K562 (cell line): ENCODE data around the gene YLPM1. TPM values are rescaled to one million over a fixed set of nuclear protein-coding genes. Genes with fewer than 3 reads are reported as not detected.

Experiments
- CBX8 ChIP-seq: fragments of 200-600 bp; sonication (generic); IDR thresholded peaks from 2 replicates; pipeline ENCODE4 v1.6.1; 2012; ENCODE audit warnings: borderline replicate concordance, mixed run types, low read depth, mild to moderate bottlenecking, moderate library complexity, mixed read lengths, low read length, control low read depth, inconsistent platforms; ENCODE audit not compliant: poor library complexity, severe bottlenecking; ENCODE audit errors: extremely low read depth
- CREBBP ChIP-seq: IDR thresholded peaks from one replicate; pipeline ENCODE4 v1.6.1; 2012; ENCODE audit warnings: low read depth, mild to moderate bottlenecking, control low read depth, inconsistent platforms, low read length
- KAT8 ChIP-seq: fragments of 450-650 bp; IDR thresholded peaks from 2 replicates; pipeline ENCODE4 v1.6.1; 2016; ENCODE audit warnings: low read depth, mild to moderate bottlenecking
- NFYB ChIP-seq: IDR thresholded peaks from 2 replicates; pipeline ENCODE4 v1.6.1; 2011; ENCODE audit warnings: mild to moderate bottlenecking, moderate library complexity; ENCODE audit not compliant: insufficient read length; ENCODE audit errors: extremely low read depth
- SREBF1 ChIP-seq: fragments of 150-350 bp; IDR thresholded peaks from 2 replicates; pipeline ENCODE4 v1.6.1; 2014; ENCODE audit warnings: antibody characterized with exemption, low read depth, low read length, borderline replicate concordance
- SRSF9 ChIP-seq: fragments of 200-400 bp; formaldehyde crosslinking; IDR thresholded peaks from 2 replicates; pipeline ENCODE4 v1.6.1; 2017; ENCODE audit warnings: low read depth, low read length, borderline replicate concordance
- TAF7 ChIP-seq: fragments of 450-650 bp; IDR thresholded peaks from 2 replicates; pipeline ENCODE4 v1.6.1; 2016; ENCODE audit warnings: missing genetic modification characterization, missing compliant biosample characterization
- YBX1 ChIP-seq: fragments of 450-650 bp; IDR thresholded peaks from 2 replicates; pipeline ENCODE4 v1.7.1; 2016; ENCODE audit warnings: mild to moderate bottlenecking
- ZNF212 ChIP-seq: fragments of 450-650 bp; formaldehyde crosslinking; IDR thresholded peaks from 2 replicates; pipeline ENCODE4 v1.4.0; 2020; ENCODE audit warnings: mild to moderate bottlenecking
- ZNF436 ChIP-seq: fragments of 250-450, 450-650 bp; sonication (Bioruptor Pico); formaldehyde crosslinking; IDR thresholded peaks from 2 replicates; pipeline ENCODE4 v1.7.0; 2020; ENCODE audit warnings: mild to moderate bottlenecking
- polyA plus RNA-seq, 8 experiments: library from polyadenylated mRNA; depleted of rRNA in 4 of 8; stranded (reverse) in 5 of 8; unstranded in 3 of 8; fragments of >200 nt; fragmentation: Nextera tagmentation in 2 of 8; fragmentation: Illumina TruSeq in 1 of 8; extraction: Ambion mirVana in 2 of 8; extraction: Trizol in 1 of 8; gene quantifications; 2 replicates each; pipeline versions ENCODE4 v1.2.1 to v1.2.3, GENCODE V29; 2011 to 2014; ENCODE audit warnings: inconsistent platforms in 1 of 8, missing spikeins in 1 of 8
- total RNA-seq, 7 experiments: library from RNA; depleted of rRNA in 6 of 7; stranded (reverse); fragments of >200 nt in 6 of 7; fragmentation: Illumina TruSeq in 2 of 7; extraction: Trizol in 2 of 7; gene quantifications; 2 replicates each; pipeline versions ENCODE4 v1.2.1 to v1.2.3, GENCODE V29; 2011 to 2021; ENCODE audit warnings: low replicate concordance in 1 of 7
- TF ChIP-seq, protein P1 (sequence below): fragments of 250-450 bp; sonication (Bioruptor Pico); IDR thresholded peaks from 2 replicates; pipeline ENCODE4 v1.4.0; 2020; ENCODE audit warnings: mild to moderate bottlenecking, moderate library complexity
- TF ChIP-seq, protein P2 (sequence below): fragments of 450-650 bp; formaldehyde crosslinking; IDR thresholded peaks from 2 replicates; pipeline ENCODE4 v1.4.0; 2020; ENCODE audit warnings: mild to moderate bottlenecking, moderate library complexity
- TF ChIP-seq, protein P3 (sequence below): fragments of 250-450 bp; sonication (Bioruptor Pico); IDR thresholded peaks from 2 replicates; pipeline ENCODE4 v1.8.0; 2022; ENCODE audit warnings: inconsistent platforms
- TF ChIP-seq, protein P4 (sequence below): fragments of 250-450 bp; sonication (Bioruptor Pico); IDR thresholded peaks from 2 replicates; pipeline ENCODE4 v1.4.0; 2020
- TF ChIP-seq, protein P5 (sequence below): fragments of 450-650 bp; formaldehyde crosslinking; IDR thresholded peaks from 2 replicates; pipeline ENCODE4 v1.4.0; 2022; ENCODE audit warnings: mild to moderate bottlenecking, moderate library complexity

The YLPM1 gene
- total and polyA plus RNA-seq, 9 of the 15 experiments (the other 6 are each of a cell fraction or from before 2014, with no cell fraction given), result 7.2 to 32.7 (median 14.6) TPM

DNA sequence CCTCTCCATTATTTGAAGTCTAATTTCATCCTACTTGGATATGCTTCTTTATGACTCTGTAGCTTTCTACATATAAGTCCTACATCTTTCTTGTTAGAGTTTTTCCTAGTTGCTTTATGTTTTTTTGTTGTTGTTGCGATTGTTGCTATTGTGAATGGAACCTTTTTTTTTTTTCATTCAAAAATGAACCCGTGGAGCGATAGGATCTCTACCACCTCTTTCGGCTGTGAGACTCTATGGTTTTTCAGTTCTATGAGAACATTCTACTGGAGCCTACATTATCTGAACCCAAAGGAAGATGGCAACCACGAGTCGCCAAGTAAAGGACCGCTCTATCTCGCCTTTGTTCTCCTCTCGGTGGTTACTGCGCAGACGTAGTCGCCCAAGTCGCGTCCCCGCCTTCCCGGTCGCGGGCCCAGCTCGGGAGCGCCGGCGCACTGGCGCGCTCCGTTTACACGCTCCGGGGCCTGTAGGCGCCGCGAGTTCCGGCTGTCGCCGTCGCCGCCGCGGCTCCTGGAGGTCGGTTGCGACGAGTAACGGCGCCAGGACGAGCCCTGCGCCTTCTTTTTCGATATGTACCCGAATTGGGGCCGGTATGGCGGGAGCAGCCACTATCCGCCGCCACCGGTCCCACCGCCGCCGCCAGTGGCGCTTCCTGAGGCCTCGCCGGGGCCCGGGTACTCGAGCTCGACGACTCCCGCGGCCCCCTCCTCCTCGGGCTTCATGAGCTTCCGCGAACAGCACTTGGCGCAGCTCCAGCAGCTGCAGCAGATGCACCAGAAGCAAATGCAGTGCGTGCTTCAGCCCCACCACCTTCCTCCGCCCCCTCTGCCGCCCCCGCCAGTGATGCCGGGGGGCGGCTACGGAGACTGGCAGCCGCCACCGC is at the start of gene YLPM1 (continued):
- TF ChIP-seq, protein P1, sequence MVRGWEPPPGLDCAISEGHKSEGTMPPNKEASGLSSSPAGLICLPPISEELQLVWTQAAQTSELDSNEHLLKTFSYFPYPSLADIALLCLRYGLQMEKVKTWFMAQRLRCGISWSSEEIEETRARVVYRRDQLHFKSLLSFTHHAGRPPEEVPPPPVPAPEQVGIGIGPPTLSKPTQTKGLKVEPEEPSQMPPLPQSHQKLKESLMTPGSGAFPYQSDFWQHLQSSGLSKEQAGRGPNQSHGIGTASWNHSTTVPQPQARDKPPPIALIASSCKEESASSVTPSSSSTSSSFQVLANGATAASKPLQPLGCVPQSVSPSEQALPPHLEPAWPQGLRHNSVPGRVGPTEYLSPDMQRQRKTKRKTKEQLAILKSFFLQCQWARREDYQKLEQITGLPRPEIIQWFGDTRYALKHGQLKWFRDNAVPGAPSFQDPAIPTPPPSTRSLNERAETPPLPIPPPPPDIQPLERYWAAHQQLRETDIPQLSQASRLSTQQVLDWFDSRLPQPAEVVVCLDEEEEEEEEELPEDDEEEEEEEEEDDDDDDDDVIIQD (CRISPR knock-in tag), result no peak
- TF ChIP-seq TAF7 (tag), result no peak
- no peak for TF ChIP-seq YBX1
- TF ChIP-seq, protein P2, sequence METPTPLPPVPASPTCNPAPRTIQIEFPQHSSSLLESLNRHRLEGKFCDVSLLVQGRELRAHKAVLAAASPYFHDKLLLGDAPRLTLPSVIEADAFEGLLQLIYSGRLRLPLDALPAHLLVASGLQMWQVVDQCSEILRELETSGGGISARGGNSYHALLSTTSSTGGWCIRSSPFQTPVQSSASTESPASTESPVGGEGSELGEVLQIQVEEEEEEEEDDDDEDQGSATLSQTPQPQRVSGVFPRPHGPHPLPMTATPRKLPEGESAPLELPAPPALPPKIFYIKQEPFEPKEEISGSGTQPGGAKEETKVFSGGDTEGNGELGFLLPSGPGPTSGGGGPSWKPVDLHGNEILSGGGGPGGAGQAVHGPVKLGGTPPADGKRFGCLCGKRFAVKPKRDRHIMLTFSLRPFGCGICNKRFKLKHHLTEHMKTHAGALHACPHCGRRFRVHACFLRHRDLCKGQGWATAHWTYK (CRISPR knock-in tag), result no peak
- TF ChIP-seq, protein P3, sequence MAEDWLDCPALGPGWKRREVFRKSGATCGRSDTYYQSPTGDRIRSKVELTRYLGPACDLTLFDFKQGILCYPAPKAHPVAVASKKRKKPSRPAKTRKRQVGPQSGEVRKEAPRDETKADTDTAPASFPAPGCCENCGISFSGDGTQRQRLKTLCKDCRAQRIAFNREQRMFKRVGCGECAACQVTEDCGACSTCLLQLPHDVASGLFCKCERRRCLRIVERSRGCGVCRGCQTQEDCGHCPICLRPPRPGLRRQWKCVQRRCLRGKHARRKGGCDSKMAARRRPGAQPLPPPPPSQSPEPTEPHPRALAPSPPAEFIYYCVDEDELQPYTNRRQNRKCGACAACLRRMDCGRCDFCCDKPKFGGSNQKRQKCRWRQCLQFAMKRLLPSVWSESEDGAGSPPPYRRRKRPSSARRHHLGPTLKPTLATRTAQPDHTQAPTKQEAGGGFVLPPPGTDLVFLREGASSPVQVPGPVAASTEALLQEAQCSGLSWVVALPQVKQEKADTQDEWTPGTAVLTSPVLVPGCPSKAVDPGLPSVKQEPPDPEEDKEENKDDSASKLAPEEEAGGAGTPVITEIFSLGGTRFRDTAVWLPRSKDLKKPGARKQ (CRISPR knock-in tag), result no peak
- TF ChIP-seq, protein P4, sequence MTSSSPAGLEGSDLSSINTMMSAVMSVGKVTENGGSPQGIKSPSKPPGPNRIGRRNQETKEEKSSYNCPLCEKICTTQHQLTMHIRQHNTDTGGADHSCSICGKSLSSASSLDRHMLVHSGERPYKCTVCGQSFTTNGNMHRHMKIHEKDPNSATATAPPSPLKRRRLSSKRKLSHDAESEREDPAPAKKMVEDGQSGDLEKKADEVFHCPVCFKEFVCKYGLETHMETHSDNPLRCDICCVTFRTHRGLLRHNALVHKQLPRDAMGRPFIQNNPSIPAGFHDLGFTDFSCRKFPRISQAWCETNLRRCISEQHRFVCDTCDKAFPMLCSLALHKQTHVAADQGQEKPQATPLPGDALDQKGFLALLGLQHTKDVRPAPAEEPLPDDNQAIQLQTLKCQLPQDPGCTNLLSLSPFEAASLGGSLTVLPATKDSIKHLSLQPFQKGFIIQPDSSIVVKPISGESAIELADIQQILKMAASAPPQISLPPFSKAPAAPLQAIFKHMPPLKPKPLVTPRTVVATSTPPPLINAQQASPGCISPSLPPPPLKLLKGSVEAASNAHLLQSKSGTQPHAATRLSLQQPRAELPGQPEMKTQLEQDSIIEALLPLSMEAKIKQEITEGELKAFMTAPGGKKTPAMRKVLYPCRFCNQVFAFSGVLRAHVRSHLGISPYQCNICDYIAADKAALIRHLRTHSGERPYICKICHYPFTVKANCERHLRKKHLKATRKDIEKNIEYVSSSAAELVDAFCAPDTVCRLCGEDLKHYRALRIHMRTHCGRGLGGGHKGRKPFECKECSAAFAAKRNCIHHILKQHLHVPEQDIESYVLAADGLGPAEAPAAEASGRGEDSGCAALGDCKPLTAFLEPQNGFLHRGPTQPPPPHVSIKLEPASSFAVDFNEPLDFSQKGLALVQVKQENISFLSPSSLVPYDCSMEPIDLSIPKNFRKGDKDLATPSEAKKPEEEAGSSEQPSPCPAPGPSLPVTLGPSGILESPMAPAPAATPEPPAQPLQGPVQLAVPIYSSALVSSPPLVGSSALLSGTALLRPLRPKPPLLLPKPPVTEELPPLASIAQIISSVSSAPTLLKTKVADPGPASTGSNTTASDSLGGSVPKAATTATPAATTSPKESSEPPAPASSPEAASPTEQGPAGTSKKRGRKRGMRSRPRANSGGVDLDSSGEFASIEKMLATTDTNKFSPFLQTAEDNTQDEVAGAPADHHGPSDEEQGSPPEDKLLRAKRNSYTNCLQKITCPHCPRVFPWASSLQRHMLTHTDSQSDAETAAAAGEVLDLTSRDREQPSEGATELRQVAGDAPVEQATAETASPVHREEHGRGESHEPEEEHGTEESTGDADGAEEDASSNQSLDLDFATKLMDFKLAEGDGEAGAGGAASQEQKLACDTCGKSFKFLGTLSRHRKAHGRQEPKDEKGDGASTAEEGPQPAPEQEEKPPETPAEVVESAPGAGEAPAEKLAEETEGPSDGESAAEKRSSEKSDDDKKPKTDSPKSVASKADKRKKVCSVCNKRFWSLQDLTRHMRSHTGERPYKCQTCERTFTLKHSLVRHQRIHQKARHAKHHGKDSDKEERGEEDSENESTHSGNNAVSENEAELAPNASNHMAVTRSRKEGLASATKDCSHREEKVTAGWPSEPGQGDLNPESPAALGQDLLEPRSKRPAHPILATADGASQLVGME (CRISPR knock-in tag), result no peak
- no peak for TF ChIP-seq CBX8
- no peak for TF ChIP-seq SREBF1
- TF ChIP-seq CREBBP, result no peak
- TF ChIP-seq SRSF9, result no peak
- TF ChIP-seq ZNF436 (CRISPR knock-in tag), result no peak
- no peak for TF ChIP-seq ZNF212 (CRISPR knock-in tag)
- TF ChIP-seq KAT8, result no peak
- TF ChIP-seq NFYB, result no peak
- TF ChIP-seq, protein P5, sequence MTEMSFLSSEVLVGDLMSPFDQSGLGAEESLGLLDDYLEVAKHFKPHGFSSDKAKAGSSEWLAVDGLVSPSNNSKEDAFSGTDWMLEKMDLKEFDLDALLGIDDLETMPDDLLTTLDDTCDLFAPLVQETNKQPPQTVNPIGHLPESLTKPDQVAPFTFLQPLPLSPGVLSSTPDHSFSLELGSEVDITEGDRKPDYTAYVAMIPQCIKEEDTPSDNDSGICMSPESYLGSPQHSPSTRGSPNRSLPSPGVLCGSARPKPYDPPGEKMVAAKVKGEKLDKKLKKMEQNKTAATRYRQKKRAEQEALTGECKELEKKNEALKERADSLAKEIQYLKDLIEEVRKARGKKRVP (CRISPR knock-in tag), result no peak
